Activated naive CD8-positive, alpha-beta T cell treated with anti-CD3 and anti-CD28 coated beads for 36 hours (primary cell): ENCODE results near the gene OLFML3. TPM values are rescaled to one million over a fixed set of nuclear protein-coding genes. Genes with fewer than 3 reads are reported as not detected.

Experiments
- DNase-seq: peaks from one replicate; pipeline ENCODE4 v3.0.0; 2021
- H3K27ac Mint-ChIP-seq: one replicate; pipeline ENCODE4 v1.8.0; 2022; ENCODE audit warnings: mild to moderate bottlenecking, moderate library complexity, mixed read lengths
- H3K27me3 Mint-ChIP-seq: one replicate; pipeline ENCODE4 v1.8.0; 2022; ENCODE audit warnings: mild to moderate bottlenecking, mixed read lengths
- H3K36me3 Mint-ChIP-seq: one replicate; pipeline ENCODE4 v1.8.0; 2021; ENCODE audit warnings: mild to moderate bottlenecking, mixed read lengths
- H3K4me1 Mint-ChIP-seq: one replicate; pipeline ENCODE4 v1.8.0; 2021; ENCODE audit warnings: mixed read lengths
- H3K4me3 Mint-ChIP-seq: one replicate; pipeline ENCODE4 v1.8.0; 2022; ENCODE audit warnings: mild to moderate bottlenecking, moderate library complexity, mixed read lengths
- H3K9me3 Mint-ChIP-seq: one replicate; pipeline ENCODE4 v1.8.0; 2022; ENCODE audit warnings: mixed read lengths
- total RNA-seq, 2 experiments: library from RNA; stranded (reverse); gene quantifications; one replicate each; pipeline ENCODE4 v1.2.3, GENCODE V29; 2021

The OLFML3 gene
- total RNA-seq, 2 experiments from 2014 or later, result 0.20 TPM; not detected in 1

DNA sequence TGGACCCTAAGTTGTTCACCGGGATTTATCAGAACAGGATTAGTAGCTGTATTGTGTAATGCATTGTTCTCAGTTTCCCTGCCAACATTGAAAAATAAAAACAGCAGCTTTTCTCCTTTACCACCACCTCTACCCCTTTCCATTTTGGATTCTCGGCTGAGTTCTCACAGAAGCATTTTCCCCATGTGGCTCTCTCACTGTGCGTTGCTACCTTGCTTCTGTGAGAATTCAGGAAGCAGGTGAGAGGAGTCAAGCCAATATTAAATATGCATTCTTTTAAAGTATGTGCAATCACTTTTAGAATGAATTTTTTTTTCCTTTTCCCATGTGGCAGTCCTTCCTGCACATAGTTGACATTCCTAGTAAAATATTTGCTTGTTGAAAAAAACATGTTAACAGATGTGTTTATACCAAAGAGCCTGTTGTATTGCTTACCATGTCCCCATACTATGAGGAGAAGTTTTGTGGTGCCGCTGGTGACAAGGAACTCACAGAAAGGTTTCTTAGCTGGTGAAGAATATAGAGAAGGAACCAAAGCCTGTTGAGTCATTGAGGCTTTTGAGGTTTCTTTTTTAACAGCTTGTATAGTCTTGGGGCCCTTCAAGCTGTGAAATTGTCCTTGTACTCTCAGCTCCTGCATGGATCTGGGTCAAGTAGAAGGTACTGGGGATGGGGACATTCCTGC, 3.9 kb upstream of the OLFML3 start:
- DNase-seq, result no peak
- H3K27me3 Mint-ChIP-seq, result no peaks in the 10 kb centered on the region

DNA sequence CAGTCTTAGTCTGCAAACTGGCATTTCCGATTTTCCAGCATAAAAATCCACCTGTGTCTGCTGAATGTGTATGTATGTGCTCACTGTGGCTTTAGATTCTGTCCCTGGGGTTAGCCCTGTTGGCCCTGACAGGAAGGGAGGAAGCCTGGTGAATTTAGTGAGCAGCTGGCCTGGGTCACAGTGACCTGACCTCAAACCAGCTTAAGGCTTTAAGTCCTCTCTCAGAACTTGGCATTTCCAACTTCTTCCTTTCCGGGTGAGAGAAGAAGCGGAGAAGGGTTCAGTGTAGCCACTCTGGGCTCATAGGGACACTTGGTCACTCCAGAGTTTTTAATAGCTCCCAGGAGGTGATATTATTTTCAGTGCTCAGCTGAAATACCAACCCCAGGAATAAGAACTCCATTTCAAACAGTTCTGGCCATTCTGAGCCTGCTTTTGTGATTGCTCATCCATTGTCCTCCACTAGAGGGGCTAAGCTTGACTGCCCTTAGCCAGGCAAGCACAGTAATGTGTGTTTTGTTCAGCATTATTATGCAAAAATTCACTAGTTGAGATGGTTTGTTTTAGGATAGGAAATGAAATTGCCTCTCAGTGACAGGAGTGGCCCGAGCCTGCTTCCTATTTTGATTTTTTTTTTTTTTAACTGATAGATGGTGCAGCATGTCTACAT, 2.5 kb upstream of the OLFML3 start:
- Mint-ChIP-seq H3K27me3 (no peaks in the 10 kb centered on the region), H3K4me1 (peaks cover 57% of the 10 kb centered on the region), H3K36me3 (peaks cover 20% of the 10 kb centered on the region), H3K9me3 (no peaks in the 10 kb centered on the region), H3K27ac (no peak overlapping the region), H3K4me3 (no peak overlapping the region)
- no peak for DNase-seq

More for the DNA sequence above, 3.9 kb upstream of the OLFML3 start:
- Mint-ChIP-seq H3K4me1 (peaks cover 57% of the 10 kb centered on the region), H3K9me3 (no peaks in the 10 kb centered on the region), H3K4me3 (no peak overlapping the region), H3K27ac (peak overlapping the region; percentile 11), H3K36me3 (peaks cover 24% of the 10 kb centered on the region)

DNA sequence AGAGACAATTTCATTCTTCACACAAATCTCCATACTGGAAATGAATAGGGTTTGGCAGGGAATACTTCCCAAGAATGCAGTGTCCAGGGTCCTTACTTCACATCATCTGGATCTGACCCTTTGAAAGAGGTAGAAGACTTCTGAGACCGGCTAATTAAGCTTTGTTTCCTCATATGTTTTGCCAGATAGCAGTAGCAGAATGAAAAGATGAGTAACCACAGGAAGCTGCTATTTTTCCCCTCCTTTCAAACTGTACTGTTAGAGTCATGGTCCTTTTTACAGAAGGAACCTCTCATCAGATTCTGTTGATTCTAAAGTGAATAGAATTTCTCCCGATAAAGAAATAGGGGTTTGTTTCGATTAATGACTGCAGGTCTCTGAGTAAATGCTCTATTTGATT, 1.4 kb upstream of the OLFML3 start:
- peaks cover 51% of the 10 kb centered on the region for H3K4me1 Mint-ChIP-seq
- no peaks in the 10 kb centered on the region for H3K9me3 Mint-ChIP-seq
- peaks cover 11% of the 10 kb centered on the region for H3K36me3 Mint-ChIP-seq
- no peak overlapping the region for H3K4me3 Mint-ChIP-seq
- no peak for DNase-seq
- no peak overlapping the region for H3K27ac Mint-ChIP-seq
- no peaks in the 10 kb centered on the region for H3K27me3 Mint-ChIP-seq

DNA sequence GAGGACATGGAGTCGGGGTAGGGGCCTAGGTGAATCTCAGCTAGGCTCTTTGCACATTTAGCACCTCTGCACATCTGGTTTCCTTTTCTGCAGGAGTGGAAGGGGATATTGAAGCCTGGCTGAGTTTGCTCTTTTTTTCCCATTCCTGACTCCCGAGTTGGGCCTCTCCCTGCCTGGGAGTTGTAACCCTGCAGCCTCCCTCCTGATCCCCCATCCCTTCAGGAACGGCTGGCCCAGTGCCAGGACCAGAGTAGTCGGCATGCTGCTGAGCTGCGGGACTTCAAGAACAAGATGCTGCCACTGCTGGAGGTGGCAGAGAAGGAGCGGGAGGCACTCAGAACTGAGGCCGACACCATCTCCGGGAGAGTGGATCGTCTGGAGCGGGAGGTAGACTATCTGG, 836 bp downstream of the OLFML3 start:
- H3K4me1 Mint-ChIP-seq, result peaks cover 37% of the 10 kb centered on the region
- peaks cover 2% of the 10 kb centered on the region for H3K36me3 Mint-ChIP-seq
- no peak for DNase-seq
- H3K4me3 Mint-ChIP-seq, result no peak overlapping the region
- H3K27me3 Mint-ChIP-seq, result no peaks in the 10 kb centered on the region
- no peaks in the 10 kb centered on the region for H3K9me3 Mint-ChIP-seq
- H3K27ac Mint-ChIP-seq, result no peak overlapping the region

DNA sequence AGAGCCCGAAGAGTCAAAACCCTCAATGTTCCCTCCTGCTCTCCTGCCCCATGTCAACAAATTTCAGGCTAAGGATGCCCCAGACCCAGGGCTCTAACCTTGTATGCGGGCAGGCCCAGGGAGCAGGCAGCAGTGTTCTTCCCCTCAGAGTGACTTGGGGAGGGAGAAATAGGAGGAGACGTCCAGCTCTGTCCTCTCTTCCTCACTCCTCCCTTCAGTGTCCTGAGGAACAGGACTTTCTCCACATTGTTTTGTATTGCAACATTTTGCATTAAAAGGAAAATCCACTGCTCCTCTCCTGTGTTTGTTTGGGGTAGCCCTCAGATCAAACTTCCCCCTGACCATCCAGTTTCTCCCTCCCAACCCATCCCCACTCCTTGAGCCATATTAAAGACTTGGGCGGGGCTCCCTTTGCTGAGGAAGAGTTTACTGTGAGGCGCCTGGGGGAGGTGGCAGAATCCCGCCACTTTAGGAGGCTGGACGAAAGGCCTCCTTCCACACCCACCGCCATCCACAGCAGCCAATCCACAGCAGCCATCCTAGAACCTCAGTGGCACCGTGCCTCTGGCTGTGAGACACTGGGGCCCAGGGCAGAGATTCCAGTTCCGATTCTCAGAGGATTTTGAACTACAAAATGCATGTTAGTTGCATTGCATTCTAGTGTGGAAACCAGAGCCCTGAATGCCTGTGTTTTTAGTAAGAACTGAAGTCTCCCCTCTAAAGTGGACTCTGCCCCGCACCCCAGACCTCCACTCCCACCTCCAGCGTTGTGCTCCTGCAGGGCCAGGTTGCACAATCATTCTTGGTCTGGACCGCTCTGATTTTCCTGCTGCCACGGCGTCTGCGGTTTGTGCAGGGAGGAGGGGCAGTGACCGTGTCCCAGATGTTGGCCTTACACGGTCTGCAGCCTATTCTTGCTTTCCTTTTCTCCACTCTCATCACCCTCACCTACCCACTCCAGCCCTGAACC, 3.0 kb downstream of the OLFML3 start:
- Mint-ChIP-seq H3K9me3 (no peaks in the 10 kb centered on the region), H3K4me3 (no peak overlapping the region), H3K36me3 (peaks cover 2% of the 10 kb centered on the region), H3K4me1 (peaks cover 20% of the 10 kb centered on the region), H3K27ac (no peak overlapping the region), H3K27me3 (no peaks in the 10 kb centered on the region)
- DNase-seq, result no peak

DNA sequence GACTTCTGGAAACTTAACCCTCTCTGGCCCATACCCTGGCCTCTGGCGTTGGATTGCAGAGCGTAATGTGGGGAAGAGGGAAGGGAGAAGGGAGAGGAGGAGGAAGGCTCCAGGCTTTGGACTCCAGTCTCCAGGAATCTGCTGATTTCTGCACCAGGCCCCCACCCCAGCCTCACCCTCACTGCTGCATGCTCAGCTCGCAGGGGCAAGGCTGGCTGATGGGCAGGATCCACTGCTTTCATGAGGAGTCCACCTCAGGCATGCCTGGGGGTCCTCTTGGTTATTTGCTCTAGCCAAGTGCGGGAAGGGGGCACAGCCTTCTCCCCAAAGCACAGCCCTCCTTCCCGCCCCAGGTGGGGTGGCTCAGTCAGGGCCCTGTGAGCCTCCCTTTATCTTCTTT, 3.7 kb downstream of the OLFML3 start:
- Mint-ChIP-seq H3K9me3 (no peaks in the 10 kb centered on the region), H3K4me1 (peaks cover 16% of the 10 kb centered on the region), H3K4me3 (no peak overlapping the region), H3K27ac (no peak overlapping the region), H3K36me3 (peaks cover 2% of the 10 kb centered on the region), H3K27me3 (no peaks in the 10 kb centered on the region)
- DNase-seq, result no peak

DNA sequence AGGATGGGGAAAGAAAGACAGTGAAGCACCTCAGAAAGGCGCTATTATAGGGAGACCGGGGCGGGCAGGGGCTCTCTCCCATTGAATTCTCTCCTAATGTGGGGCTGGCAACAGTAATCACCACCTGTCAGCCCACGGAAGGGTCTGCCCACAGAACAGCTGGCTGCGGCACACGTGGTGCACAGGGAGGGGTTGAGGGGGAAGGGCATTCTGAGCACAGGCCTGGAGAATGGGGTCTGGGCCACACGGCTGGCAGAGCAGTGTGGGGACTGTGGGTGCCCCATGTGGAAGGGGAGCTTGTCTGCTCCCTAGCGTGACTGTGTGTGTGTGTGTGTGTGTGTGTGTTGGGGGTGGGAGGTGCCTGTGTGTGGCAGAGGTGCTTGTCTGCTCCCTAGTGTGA, 4.1 kb downstream of the OLFML3 start:
- Mint-ChIP-seq H3K4me1 (peaks cover 12% of the 10 kb centered on the region), H3K36me3 (peaks cover 2% of the 10 kb centered on the region), H3K27ac (no peak overlapping the region), H3K4me3 (no peak overlapping the region), H3K27me3 (no peaks in the 10 kb centered on the region), H3K9me3 (no peaks in the 10 kb centered on the region)
- no peak for DNase-seq

DNA sequence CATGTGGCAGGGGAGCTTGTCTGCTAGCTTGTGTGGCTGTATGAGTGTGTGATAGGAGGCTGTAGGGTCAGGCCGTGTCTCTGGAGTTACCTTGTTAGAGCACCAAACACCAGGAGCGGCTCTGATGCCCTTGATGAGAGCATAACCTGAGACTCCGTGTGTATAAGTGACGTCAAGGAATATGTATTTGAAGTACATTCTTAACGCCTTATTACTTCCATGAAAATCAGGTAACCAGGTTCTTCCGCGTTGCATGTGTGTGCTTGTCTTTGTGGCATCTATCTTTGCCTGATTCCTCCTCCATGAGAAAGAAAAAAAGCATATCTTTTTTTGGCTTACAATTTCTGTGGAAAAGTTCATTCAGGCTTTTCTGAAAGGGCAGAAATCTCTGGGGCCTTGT, 4.6 kb downstream of the OLFML3 start:
- H3K9me3 Mint-ChIP-seq, result peaks cover under 1% of the 10 kb centered on the region
- peaks cover 2% of the 10 kb centered on the region for H3K36me3 Mint-ChIP-seq
- no peak for DNase-seq
- peaks cover 7% of the 10 kb centered on the region for H3K4me1 Mint-ChIP-seq
- no peak overlapping the region for H3K4me3 Mint-ChIP-seq
- no peaks in the 10 kb centered on the region for H3K27me3 Mint-ChIP-seq
- H3K27ac Mint-ChIP-seq, result no peak overlapping the region

DNA sequence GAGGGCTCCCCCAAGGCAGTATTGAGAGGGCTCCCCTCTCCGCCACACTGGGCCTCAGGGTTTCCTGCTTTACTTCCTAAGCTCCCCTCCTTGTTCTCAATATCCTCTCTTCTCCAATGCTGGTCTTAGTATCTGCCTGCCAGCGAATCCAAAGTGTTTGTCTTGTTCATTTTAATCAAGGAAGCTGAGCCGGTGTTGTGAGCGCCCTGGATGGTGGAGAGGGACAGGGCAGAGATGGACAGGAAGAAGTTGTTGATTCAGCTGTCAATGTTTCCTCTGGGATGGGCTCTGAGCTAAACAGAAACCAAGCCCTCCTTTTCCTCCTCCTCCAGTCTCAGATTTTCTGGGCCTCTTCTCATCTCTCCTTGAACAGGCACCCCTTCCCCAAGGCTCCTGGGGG, 5.4 kb downstream of the OLFML3 start:
- Mint-ChIP-seq H3K4me3 (no peak overlapping the region), H3K36me3 (peaks cover 4% of the 10 kb centered on the region), H3K9me3 (peaks cover 2% of the 10 kb centered on the region), H3K27me3 (no peaks in the 10 kb centered on the region), H3K27ac (no peak overlapping the region), H3K4me1 (peaks cover 3% of the 10 kb centered on the region)
- DNase-seq, result no peak

DNA sequence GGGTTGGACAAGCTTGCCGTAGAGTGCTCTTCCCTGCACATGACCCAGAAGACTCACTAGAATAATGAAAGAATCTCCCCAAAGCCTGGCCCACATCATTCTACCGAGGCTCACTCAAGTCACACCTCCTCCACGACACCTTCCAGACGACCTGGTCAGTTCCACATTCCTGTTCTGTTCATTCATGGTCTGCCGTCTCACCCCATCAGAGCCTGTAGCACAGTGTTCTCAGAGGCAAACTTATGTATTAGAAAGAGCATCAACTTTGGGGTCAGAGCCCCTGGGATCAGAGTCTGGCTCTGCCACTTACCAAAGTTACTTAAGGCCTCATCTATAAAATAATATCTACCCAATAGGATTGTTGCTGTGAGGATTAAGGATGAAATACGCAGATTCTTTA, 7.5 kb downstream of the OLFML3 start:
- Mint-ChIP-seq H3K4me3 (no peak overlapping the region), H3K27ac (no peak overlapping the region), H3K27me3 (no peaks in the 10 kb centered on the region), H3K4me1 (peaks cover 3% of the 10 kb centered on the region), H3K9me3 (peaks cover 2% of the 10 kb centered on the region), H3K36me3 (peaks cover 4% of the 10 kb centered on the region)
- no peak for DNase-seq

DNA sequence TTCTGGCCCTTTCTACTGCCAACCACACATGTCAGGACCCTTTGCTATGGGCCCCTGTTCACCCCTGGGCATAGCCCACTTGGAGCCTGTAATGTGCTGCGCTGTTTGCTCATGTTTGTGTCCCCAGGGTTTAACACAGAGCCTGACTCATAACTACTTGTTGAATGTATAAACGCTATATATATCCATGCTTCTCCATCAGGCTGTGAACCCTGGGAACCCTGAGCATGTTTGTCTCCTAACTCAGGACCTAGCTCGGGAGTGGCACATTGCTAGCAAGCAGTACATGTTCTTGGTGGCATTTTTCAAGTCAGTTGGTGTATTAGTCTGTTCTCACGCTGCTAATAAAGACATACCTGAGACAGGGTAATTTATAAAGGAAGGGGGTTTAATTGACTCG, 8.0 kb downstream of the OLFML3 start:
- Mint-ChIP-seq H3K9me3 (peaks cover 2% of the 10 kb centered on the region), H3K27ac (no peak overlapping the region), H3K36me3 (peaks cover 4% of the 10 kb centered on the region), H3K27me3 (no peaks in the 10 kb centered on the region), H3K4me3 (no peak overlapping the region), H3K4me1 (peaks cover 3% of the 10 kb centered on the region)
- DNase-seq, result no peak

DNA sequence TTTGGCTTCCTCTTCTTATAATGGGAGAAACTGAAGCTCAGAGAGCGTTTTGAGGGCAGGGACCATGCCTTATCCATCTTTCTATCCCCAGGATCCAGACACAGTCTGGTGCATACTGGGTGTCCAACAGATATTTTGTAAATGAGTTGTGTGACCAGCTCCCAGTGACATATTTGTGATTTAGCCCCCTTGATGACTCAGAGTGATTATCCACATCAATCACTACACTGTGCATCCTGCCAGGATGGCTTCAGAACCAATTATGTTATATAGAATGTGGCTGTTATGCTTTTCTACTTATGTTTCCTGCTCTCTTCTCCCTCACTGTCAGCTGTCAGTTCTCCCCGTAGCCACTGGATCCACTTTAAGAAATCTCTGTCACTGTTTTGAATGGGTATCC, 11.3 kb downstream of the OLFML3 start:
- H3K27ac Mint-ChIP-seq, result no peak overlapping the region
- H3K4me1 Mint-ChIP-seq, result peaks cover 1% of the 10 kb centered on the region
- H3K36me3 Mint-ChIP-seq, result peaks cover 8% of the 10 kb centered on the region
- peaks cover 16% of the 10 kb centered on the region for H3K9me3 Mint-ChIP-seq
- no peaks in the 10 kb centered on the region for H3K27me3 Mint-ChIP-seq
- H3K4me3 Mint-ChIP-seq, result no peak overlapping the region
- DNase-seq, result no peak

DNA sequence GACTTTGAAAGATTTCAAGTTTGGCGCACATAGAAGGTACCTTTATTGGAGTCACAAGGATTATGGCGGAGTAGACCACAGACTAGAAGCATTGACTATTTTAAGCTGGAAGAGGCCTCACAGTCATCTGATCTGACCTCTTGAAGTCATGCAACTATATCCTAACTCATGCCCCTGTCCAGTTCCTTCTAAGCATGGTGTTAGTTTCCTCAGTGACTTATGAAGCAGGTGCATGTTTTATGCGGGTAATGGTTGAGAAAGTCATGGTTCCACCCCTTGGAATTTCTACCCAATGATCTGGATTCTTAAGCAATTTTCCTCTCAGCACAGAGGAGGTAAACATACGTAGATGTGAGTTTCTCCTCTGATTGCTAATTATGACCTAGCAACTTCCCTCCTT, 11.7 kb downstream of the OLFML3 start:
- DNase-seq, result no peak
- H3K27ac Mint-ChIP-seq, result no peak overlapping the region
- H3K4me3 Mint-ChIP-seq, result no peak overlapping the region
- no peaks in the 10 kb centered on the region for H3K27me3 Mint-ChIP-seq
- peaks cover 9% of the 10 kb centered on the region for H3K36me3 Mint-ChIP-seq
- peaks cover 18% of the 10 kb centered on the region for H3K9me3 Mint-ChIP-seq
- peaks cover 1% of the 10 kb centered on the region for H3K4me1 Mint-ChIP-seq

DNA sequence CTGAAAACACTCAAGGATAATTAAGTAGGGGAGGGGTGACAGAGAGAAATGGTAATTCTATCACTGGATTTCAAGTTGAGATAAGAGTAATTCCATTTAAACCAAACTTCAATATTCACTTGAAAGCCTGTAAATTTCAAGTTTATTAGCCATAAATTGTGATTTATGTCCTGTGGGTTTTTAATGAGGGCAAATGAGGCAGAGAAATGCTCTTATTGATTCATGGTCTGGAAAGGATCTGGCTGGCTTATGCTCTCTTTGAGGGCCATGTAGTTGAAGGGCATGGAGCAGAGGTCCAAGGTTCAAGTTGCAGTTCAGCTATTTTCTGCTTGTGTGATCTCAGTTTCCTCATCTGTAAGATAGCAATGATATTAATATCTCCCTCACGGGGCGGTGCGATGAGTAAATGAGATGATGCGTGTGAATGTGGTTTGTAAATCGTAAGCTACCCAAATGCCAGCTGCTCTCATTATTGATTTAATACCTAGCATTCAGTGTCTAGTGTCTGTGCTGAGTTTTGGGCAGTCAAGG, 12.3 kb downstream of the OLFML3 start:
- Mint-ChIP-seq H3K4me1 (peaks cover 1% of the 10 kb centered on the region), H3K4me3 (no peak overlapping the region), H3K27ac (no peak overlapping the region), H3K36me3 (peaks cover 9% of the 10 kb centered on the region), H3K27me3 (no peaks in the 10 kb centered on the region), H3K9me3 (peaks cover 21% of the 10 kb centered on the region)
- no peak for DNase-seq

DNA sequence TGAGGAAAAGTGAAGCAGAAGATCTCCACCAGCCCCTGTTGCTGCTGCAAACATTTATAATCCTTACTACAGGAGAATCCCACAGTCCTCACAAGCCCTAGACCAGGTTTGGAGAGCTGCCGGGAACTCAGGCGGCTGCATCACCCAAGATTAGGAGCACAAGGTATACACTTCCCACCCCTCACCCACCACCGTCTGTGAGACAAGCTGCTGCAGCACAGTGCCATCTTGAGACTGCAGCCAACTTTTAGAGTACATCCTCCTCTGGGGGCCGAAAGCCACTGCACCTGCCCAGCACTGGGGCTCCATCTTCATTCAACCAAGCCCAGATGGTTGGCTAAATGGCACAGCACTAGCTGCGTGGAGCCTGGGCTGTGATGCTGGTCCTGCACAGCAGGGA, 13.8 kb downstream of the OLFML3 start:
- no peak for DNase-seq
- H3K36me3 Mint-ChIP-seq, result peaks cover 6% of the 10 kb centered on the region
- H3K9me3 Mint-ChIP-seq, result peaks cover 21% of the 10 kb centered on the region
- H3K27ac Mint-ChIP-seq, result no peak overlapping the region
- H3K4me3 Mint-ChIP-seq, result no peak overlapping the region
- H3K27me3 Mint-ChIP-seq, result no peaks in the 10 kb centered on the region
- peaks cover 1% of the 10 kb centered on the region for H3K4me1 Mint-ChIP-seq
